Mesendoderm (in vitro differentiated cells): ENCODE measurements around the gene OLFML2A.

Source experiments
- DNase-seq: peaks from one replicate; pipeline ENCODE4 v3.0.0; 2013
- H2AK5ac ChIP-seq: 2 replicates; pipeline ENCODE4 v1.6.1; 2013; ENCODE audit warnings: low read length, inconsistent platforms
- H2BK120ac ChIP-seq: 2 replicates; pipeline ENCODE4 v1.6.1; 2013; ENCODE audit warnings: low read depth, mild to moderate bottlenecking, low read length, moderate library complexity, mixed read lengths
- H2BK15ac ChIP-seq: replicated peaks from 2 replicates; pipeline ENCODE4 v1.6.1; 2013; ENCODE audit warnings: low read depth, mild to moderate bottlenecking, moderate library complexity
- H2BK5ac ChIP-seq: 2 replicates; pipeline ENCODE4 v1.6.1; 2013; ENCODE audit warnings: low read length, inconsistent platforms
- H3K18ac ChIP-seq: 2 replicates; pipeline ENCODE4 v1.6.1; 2013; ENCODE audit warnings: mild to moderate bottlenecking, low read length, mixed read lengths
- H3K23ac ChIP-seq: one replicate; pipeline ENCODE4 v1.6.1; 2013; ENCODE audit warnings: low read length
- H3K27ac ChIP-seq: 2 replicates; pipeline ENCODE4 v1.5.1; 2013; ENCODE audit warnings: low read depth, mild to moderate bottlenecking, inconsistent platforms, low read length, moderate library complexity
- H3K27me3 ChIP-seq: 2 replicates; pipeline ENCODE4 v1.6.1; 2013; ENCODE audit warnings: low read length, control low read depth, mild to moderate bottlenecking, inconsistent platforms; ENCODE audit not compliant: insufficient read depth, poor library complexity
- H3K36me3 ChIP-seq: 2 replicates; pipeline ENCODE4 v1.6.1; 2013; ENCODE audit warnings: low read length, inconsistent platforms; ENCODE audit not compliant: control insufficient read depth, insufficient read depth
- H3K4ac ChIP-seq: one replicate; pipeline ENCODE4 v1.6.1; 2013; ENCODE audit warnings: low read depth, mild to moderate bottlenecking, low read length, moderate library complexity
- H3K4me1 ChIP-seq: 2 replicates; pipeline ENCODE4 v1.6.1; 2013; ENCODE audit warnings: low read depth, low read length, inconsistent platforms; ENCODE audit not compliant: control insufficient read depth
- H3K4me2 ChIP-seq: 2 replicates; pipeline ENCODE4 v1.6.1; 2013; ENCODE audit warnings: low read length
- H3K4me3 ChIP-seq: 2 replicates; pipeline ENCODE4 v1.5.1; 2013; ENCODE audit warnings: mild to moderate bottlenecking, low read length
- H3K56ac ChIP-seq: one replicate; pipeline ENCODE4 v1.6.1; 2013; ENCODE audit warnings: low read length
- H3K79me1 ChIP-seq: 2 replicates; pipeline ENCODE4 v1.6.1; 2013; ENCODE audit warnings: low read length, inconsistent platforms
- H3K79me2 ChIP-seq: 2 replicates; pipeline ENCODE4 v1.6.1; 2013; ENCODE audit warnings: mild to moderate bottlenecking, low read length; ENCODE audit not compliant: control insufficient read depth, insufficient read depth
- H3K9ac ChIP-seq: 2 replicates; pipeline ENCODE4 v1.6.1; 2013; ENCODE audit warnings: low read length, inconsistent platforms
- H4K5ac ChIP-seq: one replicate; pipeline ENCODE4 v1.6.1; 2013; ENCODE audit warnings: low read length
- H4K8ac ChIP-seq: one replicate; pipeline ENCODE4 v1.6.1; 2013; ENCODE audit warnings: low read depth, mild to moderate bottlenecking, control low read depth, low read length, moderate library complexity
- WGBS: extraction: QIAGEN DNeasy Blood & Tissue Kit; methylation state at CpG from one replicate; pipeline ENCODE4 v1.1.7; 2013; ENCODE audit warnings: low lambda C conversion rate, missing lambda C conversion rate; ENCODE audit not compliant: insufficient coverage; ENCODE audit errors: extremely low coverage; 5-methylcytosine and 5-hydroxymethylcytosine counted together

The OLFML2A gene

DNA sequence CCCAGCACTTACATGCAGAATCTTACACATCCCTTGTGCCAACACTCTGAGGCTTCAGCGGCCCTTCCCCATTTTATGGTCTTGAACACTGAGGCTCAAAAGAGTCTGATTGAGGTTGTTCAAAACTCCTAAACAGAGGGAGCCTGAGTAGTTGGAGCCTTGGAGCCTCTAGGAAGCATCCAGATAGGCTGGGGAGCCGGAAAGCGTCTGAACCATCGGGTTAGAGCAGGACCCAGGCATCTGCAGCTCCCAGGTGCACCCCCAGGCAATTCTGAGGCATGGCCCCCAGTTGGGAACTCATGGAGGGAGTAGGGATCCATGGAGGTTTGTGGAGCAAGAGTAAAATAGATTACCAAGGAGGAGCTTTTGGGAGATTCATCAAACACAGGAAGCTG, 3.8 kb downstream of the OLFML2A start:
- WGBS = no CpG with 5 or more reads among the region's 4 CpGs
- Histone ChIP-seq H2BK15ac (no peak overlapping the region), H2BK5ac (no peak overlapping the region), H3K56ac (peak overlapping the region; percentile 2), H3K4me2 (no peak overlapping the region), H3K79me2 (no peaks in the 10 kb centered on the region), H2BK120ac (no peak overlapping the region), H3K23ac (no peak overlapping the region), H3K4me3 (no peak overlapping the region), H3K27ac (no peak overlapping the region), H4K8ac (no peak overlapping the region), H3K4ac (no peak overlapping the region), H4K5ac (no peak overlapping the region), H3K79me1 (no peaks in the 10 kb centered on the region), H3K9ac (no peak overlapping the region), H3K27me3 (no peaks in the 10 kb centered on the region), H3K4me1 (peaks cover 3% of the 10 kb centered on the region), H3K18ac (no peak overlapping the region), H3K36me3 (no peaks in the 10 kb centered on the region), H2AK5ac (peak overlapping the region; percentile 9)
- DNase-seq = no peak

DNA sequence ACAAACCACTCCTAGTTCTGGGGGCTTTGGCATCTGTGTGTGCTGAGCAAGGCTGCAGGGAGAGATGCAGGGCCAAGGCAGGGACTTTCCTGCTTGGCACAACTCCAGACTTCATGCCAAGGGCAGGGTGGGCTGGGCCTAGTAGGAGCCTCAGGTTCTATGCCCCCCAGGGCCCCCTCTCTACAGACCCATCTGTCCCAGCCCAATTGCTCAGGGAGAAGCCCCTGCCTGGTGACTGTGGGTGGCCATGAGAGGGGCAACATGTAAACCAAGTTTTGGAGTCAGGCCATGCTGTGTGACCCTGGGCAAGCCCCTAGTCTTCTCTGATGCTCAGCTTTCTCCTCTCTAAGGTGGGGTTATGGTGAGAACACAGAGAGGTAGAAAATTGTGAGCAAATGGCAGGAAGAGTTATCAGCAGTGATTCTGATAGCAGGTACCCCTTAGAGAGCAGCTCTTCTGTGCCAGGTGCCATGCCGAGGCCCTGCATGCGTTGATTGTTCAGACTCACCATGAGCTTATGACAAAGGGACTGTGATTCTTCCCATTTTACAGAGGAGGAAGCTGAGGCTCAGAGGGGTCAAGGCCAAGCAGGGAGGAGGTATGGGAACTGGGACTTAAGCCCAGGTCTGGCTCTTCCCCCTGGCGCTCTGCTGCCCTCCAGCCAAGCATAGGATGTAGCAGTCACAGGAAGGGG, 5.2 kb downstream of the OLFML2A start:
- DNase-seq = no peak
- no CpG with 5 or more reads among the region's 3 CpGs for WGBS

DNA sequence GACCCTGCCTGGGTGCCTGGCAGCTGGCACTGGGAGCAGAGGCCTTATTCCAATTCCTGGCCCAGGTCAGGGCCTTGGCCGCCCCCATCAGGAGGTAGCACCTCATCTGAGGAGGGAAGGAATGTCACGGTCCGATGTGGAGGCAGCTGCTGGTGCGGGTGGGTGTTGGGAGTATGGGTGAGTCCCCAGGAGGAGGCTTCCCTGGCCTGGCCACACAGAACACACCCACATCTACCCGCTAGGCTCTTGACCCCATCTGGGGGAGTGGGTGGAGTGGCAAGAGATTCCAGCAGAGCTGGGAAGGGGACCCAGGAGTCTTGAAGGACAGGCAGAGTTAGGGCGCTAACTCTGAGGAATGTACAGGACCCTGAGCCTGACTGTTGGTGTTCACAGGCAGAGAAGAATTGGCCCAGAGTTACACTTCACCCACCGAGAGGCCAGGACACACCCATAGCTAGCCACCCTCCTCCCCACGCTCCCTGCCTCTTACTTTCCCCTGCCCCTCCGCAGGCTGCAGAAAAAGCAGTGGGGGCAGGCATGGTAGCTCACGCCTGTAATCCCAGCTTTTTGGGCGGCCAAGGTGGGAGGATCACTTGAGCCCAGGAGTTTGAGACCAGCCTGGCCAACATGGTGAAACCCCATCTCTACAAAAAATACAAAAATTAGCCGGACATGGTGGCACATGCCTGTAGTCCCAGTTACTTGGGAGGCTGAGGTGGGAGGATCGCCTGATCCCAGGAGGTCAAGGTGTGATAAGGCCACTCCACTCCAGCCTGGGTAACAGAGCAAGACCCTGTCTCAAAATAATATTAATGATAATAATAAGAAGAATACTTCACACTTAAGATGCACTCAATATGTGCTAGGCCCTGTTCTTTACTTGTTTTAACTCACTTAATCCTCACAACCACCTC, 6.0 kb downstream of the OLFML2A start:
- Histone ChIP-seq H3K4me3 (no peak overlapping the region), H3K4ac (no peak overlapping the region), H3K79me1 (no peaks in the 10 kb centered on the region), H3K27ac (no peak overlapping the region), H3K4me1 (peaks cover 3% of the 10 kb centered on the region), H3K27me3 (no peaks in the 10 kb centered on the region), H4K5ac (no peak overlapping the region), H3K79me2 (no peaks in the 10 kb centered on the region), H4K8ac (no peak overlapping the region), H3K18ac (no peak overlapping the region), H2BK5ac (no peak overlapping the region), H3K4me2 (no peak overlapping the region), H3K56ac (peak overlapping the region; percentile 10), H2AK5ac (no peak overlapping the region), H3K36me3 (no peaks in the 10 kb centered on the region), H2BK15ac (no peak overlapping the region), H2BK120ac (no peak overlapping the region), H3K9ac (no peak overlapping the region), H3K23ac (no peak overlapping the region)
- no peak for DNase-seq
- WGBS = no CpG with 5 or more reads among the region's 13 CpGs

More for the DNA sequence above, 5.2 kb downstream of the OLFML2A start:
- H3K27ac ChIP-seq = no peak overlapping the region
- no peak overlapping the region for H3K23ac ChIP-seq
- no peak overlapping the region for H4K8ac ChIP-seq
- H2AK5ac ChIP-seq = no peak overlapping the region
- H2BK120ac ChIP-seq = no peak overlapping the region
- no peaks in the 10 kb centered on the region for H3K27me3 ChIP-seq
- H3K4me2 ChIP-seq = no peak overlapping the region
- H3K79me2 ChIP-seq = no peaks in the 10 kb centered on the region
- no peaks in the 10 kb centered on the region for H3K79me1 ChIP-seq
- peak overlapping the region; percentile 3 for H3K56ac ChIP-seq
- no peak overlapping the region for H3K4ac ChIP-seq
- H2BK15ac ChIP-seq = no peak overlapping the region
- no peak overlapping the region for H4K5ac ChIP-seq
- peaks cover 3% of the 10 kb centered on the region for H3K4me1 ChIP-seq
- no peaks in the 10 kb centered on the region for H3K36me3 ChIP-seq
- H2BK5ac ChIP-seq = no peak overlapping the region
- no peak overlapping the region for H3K18ac ChIP-seq
- no peak overlapping the region for H3K9ac ChIP-seq
- no peak overlapping the region for H3K4me3 ChIP-seq

DNA sequence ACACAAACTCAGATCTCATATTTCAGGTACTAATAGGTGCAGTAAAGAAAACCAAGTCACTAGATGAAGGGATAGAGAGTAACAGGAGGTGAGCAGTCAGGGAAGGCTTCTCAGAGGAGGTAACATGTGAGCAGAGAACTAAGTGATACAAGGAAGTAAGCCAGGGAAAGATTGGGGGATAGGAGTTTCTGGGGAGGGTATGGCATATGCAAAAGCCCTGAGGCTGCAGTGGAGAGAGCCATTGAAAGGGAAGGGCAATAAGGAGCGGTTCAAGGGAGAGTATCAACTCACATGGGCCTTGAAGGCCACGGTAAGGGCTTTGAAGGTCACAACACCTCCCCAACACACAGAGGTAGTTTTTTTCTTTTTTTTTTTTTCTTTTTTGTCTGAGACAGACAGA, 6.9 kb downstream of the OLFML2A start:
- Histone ChIP-seq H3K4me3 (no peak overlapping the region), H3K79me2 (no peaks in the 10 kb centered on the region), H2BK15ac (no peak overlapping the region), H3K36me3 (no peaks in the 10 kb centered on the region), H4K8ac (no peak overlapping the region), H4K5ac (no peak overlapping the region), H2BK5ac (no peak overlapping the region), H3K27me3 (no peaks in the 10 kb centered on the region), H3K79me1 (no peaks in the 10 kb centered on the region), H3K9ac (no peak overlapping the region), H3K23ac (no peak overlapping the region), H3K4me2 (no peak overlapping the region), H3K4ac (no peak overlapping the region), H3K56ac (no peak overlapping the region), H3K4me1 (peaks cover 2% of the 10 kb centered on the region), H2BK120ac (no peak overlapping the region), H3K18ac (no peak overlapping the region), H3K27ac (no peak overlapping the region), H2AK5ac (no peak overlapping the region)
- no peak for DNase-seq
- WGBS = no CpG with 5 or more reads among the region's 2 CpGs

DNA sequence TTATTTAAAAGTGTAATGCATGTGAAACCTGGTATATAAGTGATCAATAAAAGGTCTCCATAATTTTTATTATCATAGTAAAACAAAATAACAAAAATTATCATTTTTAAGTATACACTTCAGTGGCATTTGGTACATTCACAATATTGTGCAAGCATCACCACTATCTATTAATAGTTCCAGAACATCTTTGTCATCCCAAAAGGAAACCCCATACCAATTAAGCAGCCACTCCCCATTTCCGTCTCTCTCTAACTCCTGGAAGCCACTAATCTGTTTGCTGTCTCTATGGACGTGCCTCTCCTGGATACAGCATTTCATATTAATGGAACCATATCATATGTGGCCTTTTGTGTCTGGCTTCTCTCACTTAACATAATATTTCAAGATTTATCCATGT, 7.6 kb downstream of the OLFML2A start:
- Histone ChIP-seq H3K4me1 (no peaks in the 10 kb centered on the region), H4K5ac (no peak overlapping the region), H3K27ac (no peak overlapping the region), H3K36me3 (no peaks in the 10 kb centered on the region), H3K79me1 (no peaks in the 10 kb centered on the region), H2BK15ac (no peak overlapping the region), H3K23ac (no peak overlapping the region), H3K9ac (no peak overlapping the region), H2BK120ac (no peak overlapping the region), H3K79me2 (no peaks in the 10 kb centered on the region), H2AK5ac (no peak overlapping the region), H3K4me3 (no peak overlapping the region), H3K18ac (no peak overlapping the region), H3K56ac (no peak overlapping the region), H3K4me2 (no peak overlapping the region), H4K8ac (no peak overlapping the region), H2BK5ac (no peak overlapping the region), H3K4ac (no peak overlapping the region), H3K27me3 (no peaks in the 10 kb centered on the region)
- DNase-seq = no peak
- WGBS = no CpG with 5 or more reads among the region's 2 CpGs
